HG03045 (cell line): ENCODE measurements around the gene CFAP206.

Experiments
- ATAC-seq: cut with Tn5 transposase; IDR thresholded peaks from one replicate; pipeline ENCODE4 v1.9.1; 2021; ENCODE audit warnings: mild to moderate bottlenecking, moderate library complexity; ENCODE audit not compliant: unreplicated experiment

The CFAP206 gene

GRCh38 chr6:87504441-87504840 is 96.7 kb downstream of the CFAP206 start:
- ATAC-seq: no peak
